NK-92 (cell line): ENCODE data around the gene ERC2.
"Not testable (repeated sequence)": the region's sequence is repeated elsewhere in the genome, so short reads cannot be mapped to it uniquely, and the experiment has no call there.

Experiments used
- DNase-seq: peaks from one replicate; lab custom pipeline; 2025; ENCODE audit not compliant: unreplicated experiment; lab: John Stamatoyannopoulos, UW

ERC2 gene

DNA sequence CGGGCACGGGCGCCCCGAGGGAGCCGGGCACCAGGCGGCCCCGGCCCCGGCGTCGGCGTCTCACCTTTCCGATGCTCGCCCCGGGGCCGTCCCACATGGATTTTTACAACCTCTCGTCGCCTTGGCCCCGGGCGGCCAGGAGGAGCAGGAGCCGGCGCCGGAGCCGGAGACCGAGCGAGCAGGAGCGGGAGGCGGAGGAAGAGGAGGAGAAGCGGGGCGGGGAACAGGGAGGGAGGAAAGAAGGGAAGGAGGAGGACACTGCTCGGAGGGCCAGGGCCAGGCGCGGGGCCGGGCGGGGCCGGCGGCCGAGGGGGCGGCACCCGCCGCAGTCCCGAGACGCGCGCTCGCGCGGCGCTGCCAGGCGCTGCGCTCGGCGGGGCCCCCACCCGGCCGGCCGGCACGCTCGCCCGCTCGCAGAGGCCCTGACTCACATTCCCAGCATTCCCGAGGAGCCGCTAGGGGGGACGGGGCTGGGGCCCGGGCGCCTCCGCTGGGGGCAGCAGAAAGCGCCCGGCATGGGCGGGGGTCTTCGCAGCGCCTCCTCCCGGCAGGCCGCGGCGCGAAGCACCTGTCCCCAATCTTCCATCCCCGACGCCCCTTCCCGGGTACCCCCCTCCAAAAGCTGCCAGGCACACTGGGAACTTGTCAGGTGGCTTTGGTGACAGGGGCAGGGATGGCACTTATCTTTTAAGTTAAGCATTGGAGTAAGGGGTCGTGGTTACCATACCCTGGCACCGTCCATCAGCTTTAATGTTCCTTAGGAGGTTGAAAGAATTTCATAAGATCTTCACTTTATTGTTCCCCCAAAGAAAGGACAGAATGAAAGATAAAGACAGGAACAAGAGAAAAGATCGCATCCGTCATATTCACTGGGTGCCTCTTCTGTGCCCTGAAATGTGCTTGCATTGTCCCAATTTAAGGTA lies at the start of gene ERC2:
TSS of gene ERC2 (minus strand) at position 284 of the 923 bp plus-strand sequence.
- DNase-seq: no peak

DNA sequence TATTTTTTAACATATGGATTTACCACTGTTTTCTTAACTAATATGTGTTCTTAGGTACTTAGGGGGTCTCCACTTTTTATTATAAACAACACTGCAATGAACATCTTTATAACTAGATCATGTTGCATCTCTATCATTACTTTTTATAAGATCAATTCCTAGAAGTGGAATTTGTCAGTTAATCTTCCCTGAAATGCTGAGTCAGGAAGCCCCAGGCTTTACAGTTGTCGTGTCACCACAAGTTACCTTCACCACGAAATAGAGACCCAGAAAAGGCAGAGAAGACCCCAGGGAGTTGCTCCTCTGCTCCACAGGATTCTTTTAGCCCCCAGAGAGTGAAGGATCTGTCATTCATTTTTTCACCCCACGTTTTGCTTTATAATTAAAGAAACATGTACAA lies 34.5 kb upstream of the ERC2 start:
- DNase-seq: no peak

- DNase-seq: not testable (repeated sequence)
Measured at GRCh38 chr3:56496376-56496775, 28.1 kb upstream of the ERC2 start.

GRCh38 chr3:56494679-56495322 lies 26.5 kb upstream of the ERC2 start:
- DNase-seq: no peak

DNA sequence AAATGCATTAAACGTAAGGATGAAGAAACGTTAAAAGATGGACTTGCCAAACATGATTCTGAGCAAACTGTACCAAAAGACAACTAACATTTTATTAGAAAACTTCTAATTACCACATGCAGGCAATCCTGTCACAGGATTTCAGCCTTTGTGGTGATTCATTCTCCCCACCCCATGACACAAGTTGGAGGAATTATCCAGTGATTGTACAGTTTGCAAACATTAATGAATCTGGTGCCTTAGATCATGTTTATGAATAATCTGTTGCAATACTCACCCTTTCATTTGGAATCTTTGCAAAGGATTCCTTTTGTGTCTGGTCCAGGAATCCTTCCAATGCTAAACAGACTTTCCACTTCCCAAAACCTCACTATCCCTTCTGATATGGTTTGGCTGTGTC lies 23.3 kb upstream of the ERC2 start:
- DNase-seq: no peak

DNA sequence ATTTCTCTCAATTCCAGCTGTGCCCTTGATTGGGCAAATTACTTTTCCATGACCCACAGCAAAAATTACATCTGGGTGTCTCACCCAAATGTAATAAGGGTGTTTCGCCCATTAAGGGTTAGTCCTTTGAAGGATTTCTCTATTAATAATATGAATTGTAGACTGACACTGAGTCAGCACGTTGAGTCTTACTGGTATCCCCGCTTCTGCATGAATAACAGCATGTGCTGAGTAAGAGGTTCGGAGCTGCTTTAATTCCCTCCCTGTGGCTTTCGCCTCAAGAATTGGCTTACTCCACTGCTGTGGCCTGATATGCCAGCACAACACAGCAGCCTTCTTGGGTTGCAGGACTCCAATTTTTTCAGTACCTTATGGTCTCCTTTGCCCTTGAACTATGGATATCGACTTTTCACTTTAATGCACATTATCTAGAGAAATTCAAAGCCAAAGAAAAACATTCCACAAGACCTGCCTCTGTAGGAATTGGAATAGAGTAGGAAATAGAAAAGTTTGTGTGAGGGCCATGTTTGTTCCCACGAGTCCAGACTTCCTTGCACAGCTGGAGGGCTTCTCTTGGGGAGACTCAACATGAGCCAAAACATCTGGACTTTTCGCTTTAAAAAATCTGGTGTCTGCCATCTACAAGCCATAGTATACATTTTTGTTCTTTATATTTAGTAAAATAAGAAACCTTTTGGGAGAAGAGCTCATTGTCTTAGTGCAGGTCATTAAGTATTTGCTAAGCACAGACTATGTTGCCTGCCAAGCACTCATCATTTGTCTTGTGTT lies 20.7 kb upstream of the ERC2 start:
- DNase-seq: no peak

GRCh38 chr3:56484525-56485032 lies 16.3 kb upstream of the ERC2 start:
- DNase-seq: no peak

- DNase-seq: no peak
Measured at GRCh38 chr3:56484122-56484521, 15.9 kb upstream of the ERC2 start.

GRCh38 chr3:56477646-56478045 lies 9.4 kb upstream of the ERC2 start:
- DNase-seq: no peak

- no peak for DNase-seq
Measured at GRCh38 chr3:56476771-56477170, 8.5 kb upstream of the ERC2 start.

DNA sequence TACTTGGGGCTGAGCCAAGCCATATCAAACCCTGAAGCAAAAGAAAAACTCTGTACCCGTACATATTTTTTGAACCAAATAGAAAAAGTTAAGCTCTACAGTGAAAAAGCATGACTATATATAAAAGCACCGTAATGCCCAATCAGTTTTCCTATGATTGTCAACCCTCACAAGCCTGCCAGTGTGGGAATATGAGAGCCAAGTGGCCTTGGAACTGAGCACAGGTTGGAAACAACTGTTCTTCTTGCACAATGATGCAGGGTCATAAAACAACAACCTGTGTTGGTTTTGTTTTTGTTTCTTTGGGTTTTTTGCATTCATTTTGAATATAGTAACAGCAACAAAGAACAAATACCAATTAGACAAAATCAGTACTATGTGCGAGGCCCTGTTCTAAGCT lies 3.5 kb upstream of the ERC2 start:
- no peak for DNase-seq

- no peak for DNase-seq
Measured at GRCh38 chr3:56469141-56469540, 874 bp upstream of the ERC2 start.

DNA sequence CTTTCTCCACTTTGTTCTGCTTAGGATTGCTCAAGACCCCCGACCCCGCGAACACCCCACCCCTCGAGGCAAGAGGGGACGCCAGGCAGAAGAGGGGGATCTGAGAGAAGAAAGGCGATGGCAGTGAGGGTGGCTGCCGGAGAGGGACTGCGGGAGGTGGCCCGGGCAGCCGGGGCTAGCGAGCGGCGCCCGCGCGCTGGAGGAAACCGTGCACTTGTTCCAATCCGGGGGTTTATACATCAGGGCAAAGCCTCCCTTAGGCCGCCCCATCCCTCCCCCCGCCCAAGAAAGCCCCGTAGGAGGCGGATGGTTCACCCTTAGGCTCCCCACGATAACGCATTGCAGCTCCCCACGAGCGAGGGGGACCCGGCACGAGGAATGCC lies 475 bp downstream of the ERC2 start:
- DNase-seq: no peak

DNA sequence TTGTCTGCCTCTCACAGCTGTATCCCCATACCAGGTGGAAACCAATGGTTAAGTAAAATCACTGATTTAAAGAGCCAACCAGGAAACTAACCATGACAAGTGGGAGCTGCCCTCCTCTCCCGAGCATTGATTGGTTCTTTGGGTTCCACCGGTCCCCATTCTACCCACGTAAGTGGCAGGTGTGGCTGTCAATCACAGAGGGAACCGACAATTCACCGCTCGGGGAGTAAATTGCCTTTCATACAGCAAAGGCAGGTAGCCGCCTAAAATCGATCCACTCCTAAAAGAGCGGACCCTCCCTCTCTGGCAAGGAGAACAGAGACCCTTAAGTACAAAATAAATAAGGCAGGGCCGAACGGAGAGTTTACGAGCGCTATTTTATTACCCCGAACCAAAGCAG lies 1.2 kb downstream of the ERC2 start:
- no peak for DNase-seq

GRCh38 chr3:56459719-56460118 lies 8.5 kb downstream of the ERC2 start:
- no peak for DNase-seq

GRCh38 chr3:56459104-56459496 lies 9.2 kb downstream of the ERC2 start:
- DNase-seq: no peak

GRCh38 chr3:56458496-56459103 lies 9.7 kb downstream of the ERC2 start:
- no peak for DNase-seq

DNA sequence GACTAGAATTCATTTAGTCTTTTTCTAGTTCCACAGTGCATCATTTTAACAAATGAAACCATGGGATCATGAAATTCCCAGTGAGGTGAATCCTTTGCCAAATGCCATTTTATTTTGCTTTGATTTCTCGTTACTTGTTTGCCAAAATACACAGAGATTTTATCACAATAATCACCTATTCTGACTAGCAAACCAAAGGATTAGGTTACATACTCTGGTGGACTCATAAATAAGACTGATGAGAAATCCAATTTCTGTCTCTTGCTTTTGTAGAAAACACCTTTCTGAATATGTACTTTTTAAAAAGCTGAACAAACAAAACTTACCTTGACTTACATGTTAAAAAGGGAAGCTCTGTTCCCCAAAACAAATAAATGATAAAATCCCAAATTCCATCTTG lies 12.2 kb downstream of the ERC2 start:
- no peak for DNase-seq

DNA sequence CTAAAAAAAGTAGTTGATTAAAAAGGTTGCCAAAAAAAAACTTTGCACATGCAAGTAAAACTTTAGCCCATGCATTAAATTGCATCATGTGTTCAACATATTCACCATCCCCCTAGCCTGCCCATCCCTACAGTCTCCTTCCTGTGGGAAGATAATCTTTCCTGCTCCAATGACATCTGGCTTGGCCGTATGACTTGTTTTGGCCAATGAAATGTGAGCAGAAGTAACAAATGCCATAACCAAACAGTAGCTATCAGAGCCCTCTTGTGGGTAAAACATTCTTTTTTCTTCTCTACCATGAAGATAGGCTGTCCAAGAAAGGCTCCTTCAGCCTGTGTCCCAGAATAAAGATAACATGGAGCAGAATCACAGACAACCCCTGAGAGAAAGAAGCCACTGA lies 15.3 kb downstream of the ERC2 start:
- DNase-seq: no peak

DNA sequence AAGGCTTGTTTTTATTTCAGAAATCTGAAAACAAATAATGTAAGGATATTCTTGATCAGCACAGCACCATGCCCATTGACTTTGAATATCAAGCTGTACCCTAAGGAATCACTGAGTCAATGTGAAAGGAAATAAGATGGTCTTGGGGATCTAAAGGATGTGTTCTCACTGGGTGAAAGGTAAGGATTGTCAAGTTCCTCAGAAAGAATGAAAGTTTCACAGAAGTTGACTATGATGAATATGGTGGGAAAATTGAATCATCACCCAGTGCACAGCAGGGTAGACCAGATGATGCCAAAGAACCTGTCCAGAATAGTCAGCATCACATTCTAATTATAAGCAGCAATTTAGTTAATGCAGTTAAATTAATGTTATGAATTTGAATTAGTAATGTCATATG lies 16.2 kb downstream of the ERC2 start:
- DNase-seq: no peak

DNA sequence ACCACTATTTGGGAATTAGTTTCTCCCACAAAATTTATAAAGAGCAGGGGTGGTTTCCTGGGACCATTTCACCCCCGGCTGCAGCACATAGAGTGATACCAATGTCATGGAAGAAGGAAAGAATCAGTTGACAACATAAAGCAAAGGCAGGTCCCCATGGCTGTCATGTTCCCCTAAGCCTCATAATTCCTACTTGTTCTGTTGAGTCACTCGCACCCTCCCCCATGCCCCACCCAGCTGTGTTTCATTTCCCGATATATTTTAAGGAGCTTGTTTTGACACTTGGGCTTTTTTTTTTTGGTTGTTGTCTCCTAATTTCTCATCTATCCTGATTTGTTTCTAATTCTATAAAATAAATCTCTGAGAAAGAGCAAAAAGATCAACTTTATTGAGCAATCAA lies 24.9 kb downstream of the ERC2 start:
- DNase-seq: no peak
